SJSA1 (cell line): ENCODE results near the gene RASSF4. TPM values are rescaled to one million over a fixed set of nuclear protein-coding genes. Genes with fewer than 3 reads are reported as not detected.

Experiments
- DNase-seq, 2 experiments: peaks; one replicate each; pipeline ENCODE4 v3.0.0-alpha.2; 2015 to 2020; ENCODE audit warnings: low spot score in 2 of 2, low read depth in 1 of 2
- H3K27ac ChIP-seq: fragments of 250-450 bp; sonication (Bioruptor Pico); 2 replicates; pipeline ENCODE4 v1.5.1; 2020; ENCODE audit warnings: mild to moderate bottlenecking, moderate library complexity
- H3K27me3 ChIP-seq: fragments of 250-450 bp; sonication (Bioruptor Pico); replicated peaks from 2 replicates; pipeline ENCODE4 v1.5.1; 2020; ENCODE audit warnings: mild to moderate bottlenecking, moderate library complexity
- H3K36me3 ChIP-seq: fragments of 250-450 bp; sonication (Bioruptor Pico); 2 replicates; pipeline ENCODE4 v1.5.1; 2020; ENCODE audit warnings: mild to moderate bottlenecking
- H3K4me1 ChIP-seq: fragments of 250-450 bp; sonication (Bioruptor Pico); replicated peaks from 2 replicates; pipeline ENCODE4 v1.6.1; 2021; ENCODE audit warnings: mild to moderate bottlenecking
- H3K4me3 ChIP-seq: fragments of 250-450 bp; sonication (Bioruptor Pico); 2 replicates; pipeline ENCODE4 v1.5.1; 2020; ENCODE audit warnings: mild to moderate bottlenecking
- H3K9me3 ChIP-seq: fragments of 250-450 bp; sonication (Bioruptor Pico); replicated peaks from 2 replicates; pipeline ENCODE4 v1.5.1; 2020; ENCODE audit warnings: mild to moderate bottlenecking
- total RNA-seq: library from RNA; depleted of rRNA; stranded (reverse); fragments of >200 nt; shearing (Covaris generic); gene quantifications from 2 replicates; pipeline ENCODE4 v1.2.3, GENCODE V29; 2014

Gene RASSF4
- total RNA-seq, 1 experiment from 2014 or later, result 19.7 TPM

- peaks cover 69% of the 10 kb centered on the region for H3K4me1 ChIP-seq
- H3K27me3 ChIP-seq, result no peaks in the 10 kb centered on the region
- DNase-seq, result peak; percentile 78 to 90
- H3K9me3 ChIP-seq, result no peaks in the 10 kb centered on the region
- peaks cover 60% of the 10 kb centered on the region for H3K36me3 ChIP-seq
- H3K4me3 ChIP-seq, result peak overlapping the region; percentile 26
- peak overlapping the region; percentile 81 for H3K27ac ChIP-seq
Measured at GRCh38 chr10:44974628-44975430, 15.2 kb downstream of the RASSF4 start.

GRCh38 chr10:44975431-44976331 lies 16.1 kb downstream of the RASSF4 start:
- H3K36me3 ChIP-seq, result peaks cover 52% of the 10 kb centered on the region
- DNase-seq, result peak; percentile 84
- no peaks in the 10 kb centered on the region for H3K9me3 ChIP-seq
- no peak overlapping the region for H3K4me3 ChIP-seq
- H3K27me3 ChIP-seq, result no peaks in the 10 kb centered on the region
- peaks cover 78% of the 10 kb centered on the region for H3K4me1 ChIP-seq
- H3K27ac ChIP-seq, result no peak overlapping the region; the same call in 1 of the 2 replicates

DNA sequence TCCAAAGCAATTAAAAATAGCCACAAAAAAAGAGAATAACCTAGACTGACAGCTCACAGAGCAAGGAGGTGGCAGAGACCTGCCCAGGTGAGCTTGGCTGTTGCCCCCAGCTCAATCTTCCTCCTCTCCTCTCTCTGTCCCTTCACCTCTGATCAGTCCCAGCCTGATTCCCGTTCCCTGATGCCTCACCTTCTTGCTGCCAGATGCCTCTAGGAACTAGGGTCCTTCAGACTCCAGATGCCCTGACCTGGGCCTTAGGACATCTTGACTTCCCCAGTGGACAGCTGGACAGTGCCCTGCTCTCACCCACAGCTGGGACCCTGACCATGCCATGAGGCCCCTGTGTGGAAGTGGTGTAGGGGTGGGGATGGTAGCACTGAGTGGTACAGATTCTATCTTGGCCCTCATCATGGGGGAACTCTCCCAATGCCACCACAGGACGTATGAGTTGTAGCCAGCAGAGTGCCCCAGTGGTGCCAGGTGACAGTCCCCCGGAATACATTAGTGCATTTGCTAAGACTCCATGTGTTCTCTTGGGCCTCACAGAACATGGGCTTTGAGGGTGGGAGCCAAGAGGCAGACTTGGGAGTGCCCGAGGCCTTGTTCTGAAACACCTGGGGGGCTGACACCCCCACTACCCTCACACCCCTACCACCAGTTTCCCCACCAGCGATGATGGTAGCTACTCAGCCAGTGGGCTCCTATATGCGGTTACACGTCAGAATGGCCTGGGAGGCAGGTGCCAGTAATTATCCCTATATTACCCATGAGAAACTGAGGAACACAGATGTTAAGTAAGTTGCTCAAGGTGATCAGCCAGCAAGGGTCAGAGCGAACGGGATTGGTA lies 17.0 kb downstream of the RASSF4 start:
- peaks cover 46% of the 10 kb centered on the region for H3K36me3 ChIP-seq
- DNase-seq, result no peak
- no peak overlapping the region for H3K27ac ChIP-seq
- H3K4me3 ChIP-seq, result no peak overlapping the region
- H3K4me1 ChIP-seq, result peaks cover 87% of the 10 kb centered on the region
- H3K9me3 ChIP-seq, result no peaks in the 10 kb centered on the region
- no peaks in the 10 kb centered on the region for H3K27me3 ChIP-seq

- H3K27me3 ChIP-seq, result no peaks in the 10 kb centered on the region
- H3K27ac ChIP-seq, result peak overlapping the region; percentile 18; the same call in 1 of the 2 replicates
- peaks cover 95% of the 10 kb centered on the region for H3K4me1 ChIP-seq
- no peak for DNase-seq
- peaks cover 45% of the 10 kb centered on the region for H3K36me3 ChIP-seq
- H3K4me3 ChIP-seq, result peak overlapping the region; percentile 26
- H3K9me3 ChIP-seq, result no peaks in the 10 kb centered on the region
Measured at GRCh38 chr10:44977287-44978212, 17.9 kb downstream of the RASSF4 start.

GRCh38 chr10:44978213-44978569 lies 18.6 kb downstream of the RASSF4 start:
- peaks cover 39% of the 10 kb centered on the region for H3K36me3 ChIP-seq
- H3K27me3 ChIP-seq, result no peaks in the 10 kb centered on the region
- no peaks in the 10 kb centered on the region for H3K9me3 ChIP-seq
- H3K27ac ChIP-seq, result peak overlapping the region; percentile 18
- H3K4me1 ChIP-seq, result peaks cover 95% of the 10 kb centered on the region
- no peak for DNase-seq
- H3K4me3 ChIP-seq, result peak overlapping the region; percentile 26

GRCh38 chr10:44978570-44979280 lies 19.1 kb downstream of the RASSF4 start, which contains the start of gene DEPP1:
Gene DEPP1, minus strand, starts transcription at chr10:44978809. Its CDS starts 779 bp downstream, at chr10:44978030.
- peaks cover 96% of the 10 kb centered on the region for H3K4me1 ChIP-seq

DNA sequence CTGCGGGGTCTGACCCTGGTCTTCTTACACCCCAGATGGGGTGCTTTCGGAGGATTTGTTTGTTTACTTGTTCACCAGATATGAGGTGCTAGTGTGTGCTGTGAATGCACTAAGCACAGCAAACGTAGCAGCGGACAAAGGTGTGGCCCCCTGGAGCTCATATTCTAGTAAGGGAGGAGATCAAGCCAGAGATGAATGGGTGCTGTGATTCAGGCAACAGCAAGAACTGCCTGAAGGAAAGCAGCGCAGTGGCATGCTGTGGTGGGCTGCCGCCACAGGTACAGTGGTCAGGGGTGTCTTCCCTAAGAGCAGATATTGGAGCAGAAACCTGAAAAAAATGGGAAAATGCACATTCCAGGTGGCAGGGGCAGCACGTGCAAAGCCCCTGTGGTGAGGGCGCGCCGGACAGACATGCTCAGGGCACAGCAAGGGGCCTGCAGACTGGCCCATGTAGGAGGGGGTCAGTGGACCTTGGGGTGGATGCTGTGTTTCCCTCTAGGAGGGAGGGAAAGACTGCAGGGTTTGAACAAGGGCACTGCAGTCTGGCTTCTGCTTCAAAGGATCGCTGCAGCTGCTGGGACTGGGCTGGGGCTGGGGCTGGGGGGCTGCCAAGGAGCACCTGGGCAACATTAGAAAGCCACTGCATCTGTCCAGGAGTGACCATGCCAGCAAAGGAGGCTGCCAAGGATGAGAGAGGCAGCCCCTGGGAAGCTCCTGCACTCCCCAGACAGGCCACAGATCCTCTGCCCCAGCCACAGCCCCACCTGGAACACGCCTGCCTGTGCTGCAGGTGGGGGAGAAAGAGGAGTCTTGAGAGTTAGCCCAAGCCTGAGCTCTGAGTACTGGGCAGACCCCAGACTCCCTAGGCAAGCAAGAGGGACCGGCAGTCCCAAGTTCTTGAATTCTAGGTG lies 19.9 kb downstream of the RASSF4 start:
- no peak for DNase-seq
- no peak overlapping the region for H3K4me3 ChIP-seq
- H3K4me1 ChIP-seq, result peaks cover 95% of the 10 kb centered on the region
- H3K9me3 ChIP-seq, result no peaks in the 10 kb centered on the region
- peak overlapping the region; percentile 87 for H3K27ac ChIP-seq
- H3K27me3 ChIP-seq, result no peaks in the 10 kb centered on the region
- H3K36me3 ChIP-seq, result peaks cover 41% of the 10 kb centered on the region

More at GRCh38 chr10:44978570-44979280, 19.1 kb downstream of the RASSF4 start, which contains the start of gene DEPP1:
- H3K36me3 ChIP-seq, result peaks cover 41% of the 10 kb centered on the region
- H3K4me3 ChIP-seq, result peak within 1 kb of the TSS; percentile 26
- H3K27me3 ChIP-seq, result no peaks in the 10 kb centered on the region
- DNase-seq, result peak; percentile 78 to 91
- peak within 1 kb of the TSS; percentile 33 for H3K27ac ChIP-seq
- H3K9me3 ChIP-seq, result no peaks in the 10 kb centered on the region

GRCh38 chr10:44980309-44981171 lies 20.9 kb downstream of the RASSF4 start:
- Histone ChIP-seq H3K36me3 (peaks cover 47% of the 10 kb centered on the region), H3K4me1 (peaks cover 97% of the 10 kb centered on the region), H3K27me3 (no peaks in the 10 kb centered on the region), H3K27ac (peak overlapping the region; percentile 87), H3K9me3 (no peaks in the 10 kb centered on the region), H3K4me3 (no peak overlapping the region)
- no peak for DNase-seq

GRCh38 chr10:44981172-44982113 lies 21.8 kb downstream of the RASSF4 start:
- H3K27me3 ChIP-seq, result no peaks in the 10 kb centered on the region
- DNase-seq, result peak; percentile 88 to 90
- H3K4me3 ChIP-seq, result no peak overlapping the region
- H3K27ac ChIP-seq, result peak overlapping the region; percentile 87
- H3K36me3 ChIP-seq, result peaks cover 49% of the 10 kb centered on the region
- H3K9me3 ChIP-seq, result no peaks in the 10 kb centered on the region
- peaks cover 97% of the 10 kb centered on the region for H3K4me1 ChIP-seq

- peak; percentile 37 to 66 for DNase-seq
- no peaks in the 10 kb centered on the region for H3K27me3 ChIP-seq
- H3K4me1 ChIP-seq, result peaks cover 97% of the 10 kb centered on the region
- no peak overlapping the region for H3K4me3 ChIP-seq
- H3K36me3 ChIP-seq, result peaks cover 43% of the 10 kb centered on the region
- H3K9me3 ChIP-seq, result no peaks in the 10 kb centered on the region
- H3K27ac ChIP-seq, result peak overlapping the region; percentile 87
Measured at GRCh38 chr10:44982114-44982460, 22.5 kb downstream of the RASSF4 start.
